Spleen (tissue), 7 donors: ENCODE measurements around the gene PCDH19.

Source experiments
- POLR2A ChIP-seq, 3 donors: fragments of 450-650 bp; IDR thresholded peaks; one replicate each; pipeline ENCODE4 v1.5.1; 2017; ENCODE audit warnings: antibody characterized with exemption in 3 of 3, mild to moderate bottlenecking in 1 of 3
- TF ChIP-seq, protein P1 (sequence below), 11 experiments: fragments of 200-600 bp in 7 of 11; fragments of 450-650 bp in 4 of 11; sonication (generic) in 4 of 11; IDR thresholded peaks in 8 of 11; conservative IDR thresholded peaks in 3 of 11; 1 replicate in 7 of 11; 2 replicates in 4 of 11; pipeline versions ENCODE4 v1.4.0 to v1.8.0; 2016 to 2021; ENCODE audit warnings: antibody characterized with exemption in 11 of 11, inconsistent platforms in 4 of 11, mild to moderate bottlenecking in 1 of 11
- donor health status: DM: no; HTN: no; CAD: no; lungs with moderate emphysema.
- donor health status: DM: no; HTN: no; CAD: no.
- donor health status: DM: no; HTN: no; CAD: no.

DNA sequence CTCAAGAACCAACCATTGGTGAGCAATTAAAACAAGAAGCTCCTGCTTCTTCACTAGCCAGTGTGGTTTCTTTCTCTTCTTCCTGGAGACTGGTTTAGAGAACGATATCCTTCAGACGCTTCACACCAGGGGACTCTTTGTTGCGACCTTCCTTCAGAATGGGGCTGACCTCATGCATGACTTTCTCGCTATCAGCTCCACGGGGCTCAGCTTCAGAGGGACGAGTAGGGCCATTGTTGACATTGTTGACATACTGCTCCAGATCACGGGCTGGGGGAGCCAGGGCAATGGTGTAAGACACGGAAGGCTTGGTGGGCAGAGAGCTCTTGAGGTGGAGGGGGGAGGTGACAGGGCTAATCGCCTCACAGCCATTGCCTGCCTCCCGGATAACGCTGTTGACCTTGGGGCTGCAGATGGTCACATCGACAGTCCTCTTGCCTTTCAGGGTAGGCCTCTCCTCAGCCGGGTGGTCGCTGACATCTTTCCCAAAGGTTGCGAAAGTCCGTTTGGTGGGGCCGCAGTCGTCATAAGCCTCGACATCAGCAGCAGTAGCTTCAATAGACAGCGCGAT is 113.8 kb downstream of the PCDH19 start:
- TF ChIP-seq, protein P1, sequence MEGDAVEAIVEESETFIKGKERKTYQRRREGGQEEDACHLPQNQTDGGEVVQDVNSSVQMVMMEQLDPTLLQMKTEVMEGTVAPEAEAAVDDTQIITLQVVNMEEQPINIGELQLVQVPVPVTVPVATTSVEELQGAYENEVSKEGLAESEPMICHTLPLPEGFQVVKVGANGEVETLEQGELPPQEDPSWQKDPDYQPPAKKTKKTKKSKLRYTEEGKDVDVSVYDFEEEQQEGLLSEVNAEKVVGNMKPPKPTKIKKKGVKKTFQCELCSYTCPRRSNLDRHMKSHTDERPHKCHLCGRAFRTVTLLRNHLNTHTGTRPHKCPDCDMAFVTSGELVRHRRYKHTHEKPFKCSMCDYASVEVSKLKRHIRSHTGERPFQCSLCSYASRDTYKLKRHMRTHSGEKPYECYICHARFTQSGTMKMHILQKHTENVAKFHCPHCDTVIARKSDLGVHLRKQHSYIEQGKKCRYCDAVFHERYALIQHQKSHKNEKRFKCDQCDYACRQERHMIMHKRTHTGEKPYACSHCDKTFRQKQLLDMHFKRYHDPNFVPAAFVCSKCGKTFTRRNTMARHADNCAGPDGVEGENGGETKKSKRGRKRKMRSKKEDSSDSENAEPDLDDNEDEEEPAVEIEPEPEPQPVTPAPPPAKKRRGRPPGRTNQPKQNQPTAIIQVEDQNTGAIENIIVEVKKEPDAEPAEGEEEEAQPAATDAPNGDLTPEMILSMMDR (IDR thresholded peaks at IDR 0.05 in 8 of 11, conservative IDR thresholded peaks at IDR 0.05 in 3 of 11) = no peak
- TF ChIP-seq POLR2A (IDR thresholded peaks at IDR 0.05) = no peak
